PFSK-1 (cell line): Measurements from ENCODE around the gene CACHD1.

ENCODE experiments used
- POLR2AphosphoS5 ChIP-seq: IDR thresholded peaks from 2 replicates; pipeline ENCODE4 v1.6.1; 2012; ENCODE audit warnings: low read depth, mild to moderate bottlenecking, control low read depth, low read length, moderate library complexity
- REST ChIP-seq, 2 experiments: IDR thresholded peaks; 2 replicates each; pipeline versions ENCODE4 v1.6.1 to v1.8.0; 2011 to 2012; ENCODE audit warnings: low read depth in 2 of 2, low read length in 2 of 2, control low read depth in 1 of 2, inconsistent platforms in 1 of 2, mild to moderate bottlenecking in 1 of 2, moderate library complexity in 1 of 2; ENCODE audit not compliant: insufficient read depth in 1 of 2
- SIN3A ChIP-seq: IDR thresholded peaks from 2 replicates; pipeline ENCODE4 v1.6.1; 2012; ENCODE audit warnings: mild to moderate bottlenecking, low read length, moderate library complexity, borderline replicate concordance; ENCODE audit not compliant: insufficient read depth
- TAF1 ChIP-seq: IDR thresholded peaks from 2 replicates; pipeline ENCODE4 v1.6.1; 2012; ENCODE audit warnings: low read length, control low read depth, borderline replicate concordance; ENCODE audit not compliant: insufficient read depth

- TF ChIP-seq POLR2AphosphoS5 (no peak), SIN3A (no peak), TAF1 (no peak), REST (IDR thresholded peaks at IDR 0.05; ENCODE audit: insufficient read depth in 1 of 2, low read depth in 2 of 2, low read length in 2 of 2) (no peak)
These were observed 23.9 kb downstream of the CACHD1 start for GRCh38 chr1:64493831-64494230.
